Breast epithelium (tissue), 4 donors: ENCODE results near the gene HDLBP. TPM values are rescaled to one million over a fixed set of nuclear protein-coding genes. Genes with fewer than 3 reads are reported as not detected.

ENCODE experiments used
- DNase-seq, 2 donors: peaks; one replicate each; pipeline ENCODE4 v3.0.0-alpha.2; 2019; ENCODE audit warnings: low spot score in 2 of 2
- H3K27ac ChIP-seq, 2 donors: fragments of 200-600 bp; sonication (generic) in 1 of 2; one replicate each; pipeline ENCODE4 v1.5.1; 2016 to 2019; ENCODE audit warnings: mild to moderate bottlenecking in 1 of 2
- H3K27me3 ChIP-seq, 2 donors: fragments of 200-600 bp; sonication (generic) in 1 of 2; one replicate each; pipeline versions ENCODE4 v1.5.1 to v1.6.0; 2017 to 2019; ENCODE audit warnings: control low read depth in 1 of 2, mild to moderate bottlenecking in 1 of 2
- H3K36me3 ChIP-seq: fragments of 200-600 bp; one replicate; pipeline ENCODE4 v1.5.1; 2019
- H3K4me1 ChIP-seq, 2 donors: fragments of 200-600 bp; sonication (generic); one replicate each; pipeline ENCODE4 v1.5.1; 2016 to 2019; ENCODE audit warnings: control low read depth in 1 of 2
- H3K4me3 ChIP-seq, 3 donors: fragments of 200-600 bp; sonication (generic); 1 replicate in 2 of 3; 2 replicates in 1 of 3; pipeline ENCODE4 v1.5.1; 2016 to 2019; ENCODE audit warnings: mild to moderate bottlenecking in 3 of 3, moderate library complexity in 2 of 3
- H3K9me3 ChIP-seq, 2 donors: fragments of 200-600 bp; sonication (generic) in 1 of 2; one replicate each; pipeline ENCODE4 v1.5.1; 2016 to 2019; ENCODE audit warnings: control low read depth in 1 of 2
- POLR2A ChIP-seq: fragments of 450-650 bp; IDR thresholded peaks from one replicate; pipeline ENCODE4 v1.6.1; 2016; ENCODE audit warnings: antibody characterized with exemption, mild to moderate bottlenecking, moderate library complexity
- POLR2AphosphoS5 ChIP-seq, 3 donors: sonication (generic); formaldehyde crosslinking; IDR thresholded peaks; one replicate each; pipeline ENCODE4 v1.6.1; 2017; ENCODE audit warnings: antibody characterized with exemption in 3 of 3
- intact Hi-C: fragments of 100-400 bp; cut with DNase I; formaldehyde crosslinking; loops from one replicate; pipeline ENCODE4 v1.15.1; 2023; ENCODE audit warnings: low total_unique reads
- total RNA-seq, 3 donors: library from RNA; depleted of rRNA; stranded (reverse); fragments of >200 nt; gene quantifications; one replicate each; pipeline ENCODE4 v1.1.0, GENCODE V29; 2016
- TF ChIP-seq, protein P1 (sequence below), 3 donors: fragments of 450-650 bp; IDR thresholded peaks; one replicate each; pipeline ENCODE4 v1.5.1; 2016 to 2017; ENCODE audit warnings: antibody characterized with exemption in 3 of 3, mild to moderate bottlenecking in 3 of 3, moderate library complexity in 3 of 3

Gene HDLBP
- total RNA-seq, 3 donors from 2014 or later: 339 to 515 (median 383) TPM

DNA sequence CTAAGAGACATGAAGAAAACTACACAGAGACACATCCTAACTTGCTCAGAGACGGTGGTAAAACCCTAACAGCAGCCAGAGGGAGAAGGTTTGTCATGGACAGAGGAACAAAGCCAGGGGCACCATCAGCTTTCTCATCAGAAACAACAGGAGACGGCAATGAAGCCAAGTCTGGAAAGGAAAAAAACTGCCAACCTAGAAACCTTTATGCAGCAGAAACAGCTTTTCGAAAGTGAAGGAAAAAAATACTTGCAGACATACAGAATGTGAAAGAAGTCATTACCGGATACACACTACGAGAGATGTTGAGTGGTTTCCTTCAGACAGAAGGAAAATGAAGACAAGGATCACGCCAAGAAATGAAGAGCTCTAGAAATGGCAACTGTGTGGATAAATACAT lies 71.1 kb downstream of the HDLBP start:
- TF ChIP-seq, protein P1, sequence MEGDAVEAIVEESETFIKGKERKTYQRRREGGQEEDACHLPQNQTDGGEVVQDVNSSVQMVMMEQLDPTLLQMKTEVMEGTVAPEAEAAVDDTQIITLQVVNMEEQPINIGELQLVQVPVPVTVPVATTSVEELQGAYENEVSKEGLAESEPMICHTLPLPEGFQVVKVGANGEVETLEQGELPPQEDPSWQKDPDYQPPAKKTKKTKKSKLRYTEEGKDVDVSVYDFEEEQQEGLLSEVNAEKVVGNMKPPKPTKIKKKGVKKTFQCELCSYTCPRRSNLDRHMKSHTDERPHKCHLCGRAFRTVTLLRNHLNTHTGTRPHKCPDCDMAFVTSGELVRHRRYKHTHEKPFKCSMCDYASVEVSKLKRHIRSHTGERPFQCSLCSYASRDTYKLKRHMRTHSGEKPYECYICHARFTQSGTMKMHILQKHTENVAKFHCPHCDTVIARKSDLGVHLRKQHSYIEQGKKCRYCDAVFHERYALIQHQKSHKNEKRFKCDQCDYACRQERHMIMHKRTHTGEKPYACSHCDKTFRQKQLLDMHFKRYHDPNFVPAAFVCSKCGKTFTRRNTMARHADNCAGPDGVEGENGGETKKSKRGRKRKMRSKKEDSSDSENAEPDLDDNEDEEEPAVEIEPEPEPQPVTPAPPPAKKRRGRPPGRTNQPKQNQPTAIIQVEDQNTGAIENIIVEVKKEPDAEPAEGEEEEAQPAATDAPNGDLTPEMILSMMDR (IDR thresholded peaks at IDR 0.05): no peak
- no peak for TF ChIP-seq POLR2AphosphoS5 (IDR thresholded peaks at IDR 0.05)
- TF ChIP-seq POLR2A: no peak
- H3K27ac ChIP-seq: no peak overlapping the region
- no peaks in the 10 kb centered on the region for H3K4me1 ChIP-seq
- intact Hi-C loops: no loop called here
- no peak overlapping the region for H3K4me3 ChIP-seq
- peaks cover 23% of the 10 kb centered on the region for H3K36me3 ChIP-seq
- no peaks in the 10 kb centered on the region for H3K9me3 ChIP-seq
- H3K27me3 ChIP-seq: no peaks in the 10 kb centered on the region
- DNase-seq: no peak

DNA sequence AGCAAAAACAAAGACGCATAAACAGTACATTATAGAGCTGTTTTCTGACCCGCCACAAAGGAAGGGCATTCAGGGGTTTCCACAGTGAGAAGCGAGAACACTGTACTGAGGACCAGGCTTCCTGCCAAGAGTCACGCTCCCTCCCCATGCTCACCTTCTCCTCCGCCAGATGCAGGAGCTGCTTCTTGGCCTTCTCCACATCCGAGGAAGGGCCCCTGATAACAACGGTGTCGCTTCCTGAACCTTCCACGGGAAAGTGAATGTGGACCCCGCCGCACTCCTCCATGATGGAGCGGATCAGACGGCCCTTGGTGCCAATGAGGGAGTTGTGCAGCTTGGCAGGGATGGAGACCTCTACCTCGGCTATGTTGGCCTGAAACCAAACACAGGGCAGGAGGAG lies 73.2 kb downstream of the HDLBP start:
- Histone ChIP-seq H3K36me3 (peaks cover 25% of the 10 kb centered on the region), H3K27ac (no peak overlapping the region), H3K9me3 (no peaks in the 10 kb centered on the region), H3K4me3 (no peak overlapping the region), H3K27me3 (no peaks in the 10 kb centered on the region), H3K4me1 (no peaks in the 10 kb centered on the region)
- intact Hi-C loops: no loop called here
- DNase-seq: no peak
- TF ChIP-seq POLR2AphosphoS5 (IDR thresholded peaks at IDR 0.05): no peak
- TF ChIP-seq, protein P1 (IDR thresholded peaks at IDR 0.05): no peak
- no peak for TF ChIP-seq POLR2A

DNA sequence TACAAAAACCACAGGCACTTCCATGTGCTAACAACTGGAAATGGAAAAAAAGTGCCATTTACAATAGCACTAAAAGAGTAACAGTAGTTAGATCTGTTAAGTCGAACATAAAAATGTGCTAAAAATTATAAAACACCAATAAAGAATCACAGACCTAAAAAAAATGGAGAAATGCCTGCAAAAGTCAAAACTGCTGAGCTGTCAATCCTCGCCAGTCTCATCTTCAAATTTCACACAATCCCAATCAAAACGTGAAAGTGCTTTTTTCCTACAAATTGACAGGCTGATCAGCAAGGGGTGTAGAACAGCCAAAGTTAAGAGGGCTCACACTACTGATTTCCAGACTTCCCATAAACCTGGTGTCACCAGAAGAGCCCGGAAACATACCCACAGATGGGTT lies 73.8 kb downstream of the HDLBP start:
- Histone ChIP-seq H3K9me3 (no peaks in the 10 kb centered on the region), H3K27me3 (no peaks in the 10 kb centered on the region), H3K4me1 (no peaks in the 10 kb centered on the region), H3K4me3 (no peak overlapping the region), H3K36me3 (peaks cover 25% of the 10 kb centered on the region), H3K27ac (no peak overlapping the region)
- TF ChIP-seq POLR2AphosphoS5 (IDR thresholded peaks at IDR 0.05) (no peak), POLR2A (no peak)
- TF ChIP-seq, protein P1 (IDR thresholded peaks at IDR 0.05): no peak
- intact Hi-C loops: no loop called here
- DNase-seq: no peak

DNA sequence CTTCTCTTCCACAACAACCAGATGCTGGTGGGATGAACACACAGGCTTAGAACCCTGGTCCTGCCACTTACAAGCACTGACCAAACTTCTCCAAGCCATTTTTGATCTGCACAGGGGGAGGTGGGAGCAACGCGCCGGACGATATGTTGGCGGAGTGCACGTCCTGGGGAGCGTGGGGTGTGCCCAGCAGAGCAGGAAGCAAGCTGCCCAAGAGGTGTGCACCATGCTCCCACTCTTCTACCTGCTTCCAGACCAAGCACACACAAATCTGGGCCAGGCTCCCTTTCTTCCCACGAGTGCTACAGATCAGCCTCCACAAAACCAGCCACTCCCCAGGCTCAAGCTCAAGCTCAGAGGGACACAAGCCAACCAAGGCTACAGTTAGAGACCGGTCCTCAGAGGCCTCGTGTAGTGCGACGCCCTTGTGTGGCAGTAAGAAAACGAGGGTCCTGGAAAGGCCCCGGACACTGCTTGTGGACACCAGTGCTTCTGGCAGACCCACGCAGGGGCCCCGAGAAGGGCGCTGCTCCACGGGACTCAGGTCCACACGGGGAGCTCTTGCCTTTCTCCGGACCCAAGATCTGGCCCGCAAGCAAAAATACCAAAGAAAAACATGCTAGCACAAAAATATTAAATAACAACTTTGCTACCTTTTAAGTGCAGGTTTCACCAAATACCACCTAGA lies 75.0 kb downstream of the HDLBP start:
- Histone ChIP-seq H3K4me3 (no peak overlapping the region), H3K36me3 (peaks cover 17% of the 10 kb centered on the region), H3K27ac (no peak overlapping the region), H3K4me1 (no peaks in the 10 kb centered on the region), H3K9me3 (no peaks in the 10 kb centered on the region), H3K27me3 (no peaks in the 10 kb centered on the region)
- intact Hi-C loops: no loop called here
- no peak for DNase-seq
- TF ChIP-seq POLR2A (no peak), POLR2AphosphoS5 (IDR thresholded peaks at IDR 0.05) (no peak)
- TF ChIP-seq, protein P1 (IDR thresholded peaks at IDR 0.05): no peak

DNA sequence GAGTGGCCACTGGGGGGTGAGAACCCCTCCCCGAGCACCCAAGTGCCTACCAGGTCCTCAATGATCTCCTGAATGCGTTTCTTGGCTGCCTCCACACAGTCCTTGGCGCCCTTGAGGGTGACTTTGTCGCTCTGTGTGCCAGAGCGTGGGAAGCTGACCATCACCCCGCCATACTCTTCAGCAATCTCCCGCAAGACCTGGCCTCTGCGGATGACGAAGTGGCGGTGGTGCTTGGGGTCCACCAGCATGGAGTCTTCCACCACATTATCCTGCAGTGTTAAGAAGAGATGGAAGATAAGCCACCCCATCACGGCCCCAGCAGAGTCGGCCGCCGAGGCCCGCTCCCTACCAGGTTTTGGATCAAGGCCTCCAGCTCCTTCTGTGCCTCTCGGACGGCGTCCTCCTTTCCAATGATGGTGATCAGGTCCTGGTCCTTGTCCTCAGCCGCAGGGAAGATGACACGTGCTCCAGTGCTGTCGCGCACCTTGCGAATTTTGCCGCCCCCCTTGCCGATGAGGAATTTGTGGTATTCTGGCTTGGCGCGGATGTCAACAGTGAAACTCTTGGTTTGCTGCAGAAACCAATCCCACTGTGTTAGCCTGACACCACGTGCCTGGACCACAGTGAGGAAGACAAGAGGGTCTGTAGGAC lies 75.8 kb downstream of the HDLBP start:
- Histone ChIP-seq H3K27me3 (no peaks in the 10 kb centered on the region), H3K36me3 (peaks cover 17% of the 10 kb centered on the region), H3K4me3 (no peak overlapping the region), H3K27ac (no peak overlapping the region), H3K4me1 (no peaks in the 10 kb centered on the region), H3K9me3 (no peaks in the 10 kb centered on the region)
- no peak for DNase-seq
- intact Hi-C loops: no loop called here
- TF ChIP-seq, protein P1 (IDR thresholded peaks at IDR 0.05): no peak
- TF ChIP-seq POLR2AphosphoS5 (IDR thresholded peaks at IDR 0.05) (no peak), POLR2A (no peak)
